HG03378 (cell line): ENCODE measurements around the gene TMEM260.

Source experiments
- ATAC-seq: cut with Tn5 transposase; IDR thresholded peaks from one replicate; pipeline ENCODE4 v1.9.1; 2021; ENCODE audit warnings: mild to moderate bottlenecking, moderate library complexity; ENCODE audit not compliant: unreplicated experiment

TMEM260 gene

DNA sequence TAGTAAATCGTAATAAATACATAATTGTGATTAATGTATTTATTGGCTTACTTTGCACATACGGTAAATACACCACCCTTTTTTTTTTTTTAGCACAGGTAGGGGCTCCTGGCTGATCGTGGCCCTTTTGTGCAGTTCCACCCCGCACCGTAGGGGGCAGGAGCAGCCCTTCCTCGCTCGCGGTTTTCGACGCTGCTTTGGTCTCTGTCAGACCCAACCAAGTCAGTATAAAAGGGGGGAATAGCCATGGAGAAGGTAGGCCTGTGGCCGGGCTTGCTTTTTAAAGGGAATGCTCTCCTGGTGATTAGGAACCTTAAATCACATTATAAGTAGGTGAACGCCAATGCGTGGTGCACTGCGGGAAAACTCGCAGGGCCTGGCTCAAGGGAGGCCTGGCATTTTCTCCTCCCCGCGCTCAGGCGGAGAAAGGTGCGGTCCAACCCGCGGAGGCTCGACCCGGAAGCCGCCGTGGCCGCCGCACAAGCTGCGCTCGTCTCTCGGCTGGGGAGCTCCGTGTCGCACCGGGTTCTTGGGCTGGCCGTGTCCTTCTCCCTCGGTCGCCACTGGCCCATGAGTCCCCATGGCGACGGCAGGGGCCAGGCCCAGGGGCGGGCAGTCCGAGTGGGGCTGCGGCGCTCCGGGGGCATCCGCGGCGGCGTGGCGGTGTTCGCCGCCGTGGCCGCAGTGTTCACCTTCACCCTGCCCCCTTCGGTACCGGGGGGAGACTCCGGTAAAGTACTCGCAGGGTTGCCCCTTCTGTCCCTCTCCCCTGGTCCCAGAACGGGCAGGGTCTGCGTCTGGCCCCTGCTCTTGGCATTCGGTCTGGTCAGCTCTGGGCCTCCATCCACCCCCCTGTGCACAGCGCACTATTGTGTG lies at the start of gene TMEM260:
Gene TMEM260 (plus strand): TSS at position 454 of the 876 bp plus-strand sequence. CDS start 117 bp downstream, at position 571.
- peak; percentile 90 for ATAC-seq

DNA sequence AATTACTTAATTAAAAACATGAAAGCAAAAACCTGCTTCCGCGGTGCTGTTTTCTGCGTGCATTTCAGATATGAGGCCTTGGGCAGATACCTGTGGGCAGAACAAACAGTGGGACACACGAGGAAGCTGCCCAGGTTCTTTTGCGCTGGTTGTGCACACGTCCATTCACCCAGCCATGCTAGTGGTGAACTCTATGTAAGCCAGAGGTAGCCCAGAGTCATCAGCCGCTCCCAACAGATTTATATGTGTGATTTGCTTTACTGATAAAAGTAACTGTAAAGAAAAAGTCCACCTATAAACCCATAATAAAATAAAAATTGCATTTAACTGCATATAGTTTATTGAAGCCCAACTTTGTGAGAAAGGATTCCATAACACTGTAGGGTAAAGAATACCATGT lies 47.1 kb upstream of the TMEM260 start:
- ATAC-seq: no peak

DNA sequence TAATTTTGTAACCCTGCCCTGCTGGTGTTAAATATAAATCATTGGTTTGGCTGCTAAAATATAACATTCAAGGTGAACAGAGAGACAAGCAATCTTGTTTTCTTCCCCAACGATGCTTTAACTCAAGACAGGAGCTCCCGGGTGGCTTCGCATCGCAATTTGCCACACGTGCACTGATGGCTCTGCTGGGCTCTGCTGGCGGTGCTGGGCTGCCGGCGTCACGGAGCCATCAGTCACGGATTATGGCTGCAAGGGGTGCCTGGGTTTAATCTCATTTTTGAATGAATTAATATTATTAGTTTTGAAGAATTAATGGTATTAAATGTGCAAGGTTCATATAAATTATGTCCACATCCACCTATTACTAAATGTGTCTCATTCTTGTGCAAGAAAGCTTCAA lies 44.9 kb upstream of the TMEM260 start:
- no peak for ATAC-seq

DNA sequence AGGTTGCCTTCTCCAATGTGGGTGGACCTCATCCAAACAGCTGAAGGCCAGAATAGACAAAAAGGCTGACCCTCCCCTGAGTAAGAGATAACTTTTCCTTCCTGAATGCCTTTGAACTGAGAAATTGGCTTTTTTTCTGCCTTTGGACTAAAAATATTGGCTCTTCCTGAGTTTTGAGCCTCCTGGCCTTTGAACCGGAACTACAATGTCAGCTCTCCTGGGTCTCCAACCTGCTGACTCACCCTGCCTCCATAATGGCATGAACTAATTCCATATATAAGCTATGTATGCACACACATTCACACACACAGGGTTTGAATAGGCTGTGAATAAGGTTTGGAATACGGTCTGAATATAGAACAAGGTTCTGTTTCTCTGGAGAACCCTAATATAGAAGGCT lies 39.7 kb upstream of the TMEM260 start:
- no peak for ATAC-seq

DNA sequence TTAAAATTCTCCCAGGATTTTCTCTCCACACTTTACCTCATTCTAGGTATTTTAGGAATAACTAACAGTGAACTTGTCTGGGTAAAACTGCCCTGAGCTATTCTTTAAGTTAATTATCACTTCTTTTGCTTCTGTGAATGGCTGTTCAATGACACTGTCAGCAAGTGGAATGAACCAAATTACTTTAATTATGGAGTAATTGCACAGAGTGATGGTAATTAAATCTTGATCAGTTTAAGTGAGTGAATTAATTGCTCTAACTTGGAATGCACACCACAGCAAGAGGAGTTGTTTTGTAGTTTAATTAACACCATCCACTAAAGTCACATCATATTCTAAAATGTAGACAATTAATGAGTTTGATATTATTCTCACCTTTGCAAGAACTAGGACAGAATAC lies 36.2 kb upstream of the TMEM260 start:
- ATAC-seq: no peak

DNA sequence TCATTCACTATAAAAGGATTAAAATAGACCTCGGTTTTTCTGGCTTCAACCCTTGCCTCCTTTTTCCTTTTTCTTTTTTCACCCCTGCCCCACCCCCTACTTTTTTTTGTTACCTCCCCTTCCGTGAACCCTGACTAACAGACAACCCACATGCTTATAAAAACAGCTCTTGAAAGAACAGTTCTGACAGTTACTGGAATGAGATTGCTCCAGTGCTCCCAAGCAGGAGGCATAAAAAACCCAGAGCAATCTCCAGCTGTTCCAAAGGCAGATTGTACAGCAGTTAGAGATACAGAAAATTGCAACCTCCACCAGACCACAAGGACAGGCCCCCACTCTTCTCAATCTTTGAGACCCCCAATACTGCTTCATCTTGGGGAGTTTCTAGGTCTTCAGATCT lies 29.9 kb upstream of the TMEM260 start:
- ATAC-seq: no peak

DNA sequence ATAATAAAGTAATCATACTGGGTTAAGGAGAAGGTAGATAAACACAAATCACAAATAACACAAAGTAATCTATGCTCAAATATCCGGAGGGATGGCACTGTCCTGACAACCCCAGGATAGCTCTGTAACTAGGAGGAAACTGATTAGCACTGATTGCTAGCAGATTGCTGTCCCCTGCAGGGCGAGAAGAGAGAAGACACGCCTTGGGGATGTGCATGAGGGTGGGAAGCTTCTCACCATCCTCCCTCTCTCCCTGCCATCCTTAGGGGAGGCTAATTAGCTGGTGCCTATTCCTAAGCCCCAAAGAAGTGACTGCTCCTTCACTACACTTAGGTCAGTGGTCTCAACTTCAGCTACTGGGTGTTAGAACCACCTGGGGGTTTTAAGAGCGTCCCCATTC lies 27.0 kb upstream of the TMEM260 start:
- ATAC-seq: no peak

DNA sequence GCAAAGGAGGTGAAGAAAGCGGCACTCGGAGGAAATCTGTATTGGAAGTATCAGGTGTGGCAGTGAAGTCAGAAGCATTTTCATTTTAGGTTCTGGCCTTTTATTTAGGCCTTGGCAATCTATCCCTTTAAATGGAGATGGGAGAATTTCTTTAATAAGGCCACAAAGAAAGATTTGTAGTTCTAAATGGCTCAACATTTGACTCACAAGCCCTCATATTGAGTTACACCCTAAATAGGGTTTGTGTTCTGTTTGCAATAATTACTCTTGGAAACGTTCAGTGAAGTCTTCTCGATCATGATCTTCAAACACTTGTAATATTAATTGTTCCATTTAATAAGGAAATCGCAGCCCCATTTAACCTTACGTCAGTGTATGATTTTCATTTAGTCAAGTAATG lies 25.3 kb upstream of the TMEM260 start:
- no peak for ATAC-seq

DNA sequence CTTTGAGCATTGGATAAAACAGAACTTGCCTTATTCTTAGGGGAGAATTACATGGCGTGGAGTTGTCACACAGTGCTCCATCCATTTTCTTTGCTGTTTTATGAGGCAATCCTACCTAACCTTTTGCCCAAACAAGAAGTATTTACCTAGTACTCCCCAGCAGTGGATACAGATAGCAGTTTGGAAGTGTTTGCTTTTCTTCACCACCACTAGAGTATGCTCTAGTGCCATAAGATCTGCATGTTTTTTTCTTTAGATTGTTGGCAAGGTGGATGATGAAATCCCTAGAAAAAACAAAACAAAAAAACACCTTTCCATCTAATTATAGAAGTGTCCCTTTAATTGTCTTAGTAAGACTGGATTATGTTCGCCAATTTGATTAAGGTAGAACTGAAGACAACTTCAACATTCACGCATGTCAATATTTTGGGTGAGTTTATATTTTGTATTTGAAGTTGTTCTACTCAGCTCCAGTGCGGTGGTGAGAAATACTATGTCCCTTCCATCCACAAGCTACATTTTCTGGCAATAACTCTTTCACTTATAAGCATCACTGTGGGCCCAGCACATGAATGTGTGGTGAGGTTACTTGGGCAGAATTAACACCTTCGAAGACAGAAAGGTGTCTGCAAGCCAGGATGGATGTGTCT lies 23.6 kb upstream of the TMEM260 start:
- ATAC-seq: no peak

DNA sequence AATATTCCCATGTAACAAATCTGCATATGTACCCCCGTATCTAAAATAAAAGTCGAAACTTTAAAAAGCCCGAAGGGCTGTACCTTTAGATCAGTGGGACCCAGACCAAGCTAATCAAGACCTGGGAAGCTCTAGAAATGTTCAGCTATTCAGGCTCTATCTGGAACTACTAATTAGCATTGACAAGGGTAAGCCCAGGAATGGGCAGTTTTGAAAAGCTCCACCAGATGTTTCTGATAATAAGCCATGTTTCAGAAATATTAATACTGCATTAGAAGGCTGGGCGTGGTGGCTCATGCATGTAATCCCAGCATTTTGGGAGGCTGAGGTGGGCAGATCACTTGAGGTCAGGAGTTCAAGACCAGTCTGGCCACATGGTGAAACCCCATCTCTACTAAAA lies 20.4 kb upstream of the TMEM260 start:
- no peak for ATAC-seq

DNA sequence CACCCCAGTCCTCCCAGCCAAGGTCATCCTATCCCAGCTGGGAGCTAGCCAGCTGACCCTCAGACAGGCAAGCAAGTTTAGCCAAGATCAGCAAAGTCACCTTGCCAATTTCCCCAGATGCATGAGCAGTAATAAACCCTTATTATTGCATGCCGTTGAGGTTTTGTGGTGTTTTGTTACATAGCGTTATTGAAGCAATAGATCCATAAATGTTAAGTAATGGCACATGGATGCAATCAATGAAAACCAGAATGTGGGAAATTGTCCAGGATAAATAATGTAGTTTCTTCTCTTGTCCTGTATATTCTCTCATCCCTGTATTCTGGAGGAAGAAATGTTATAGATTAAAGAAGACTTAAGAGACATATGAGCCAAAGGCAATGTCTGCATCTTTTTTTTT lies 18.0 kb upstream of the TMEM260 start:
- no peak for ATAC-seq

DNA sequence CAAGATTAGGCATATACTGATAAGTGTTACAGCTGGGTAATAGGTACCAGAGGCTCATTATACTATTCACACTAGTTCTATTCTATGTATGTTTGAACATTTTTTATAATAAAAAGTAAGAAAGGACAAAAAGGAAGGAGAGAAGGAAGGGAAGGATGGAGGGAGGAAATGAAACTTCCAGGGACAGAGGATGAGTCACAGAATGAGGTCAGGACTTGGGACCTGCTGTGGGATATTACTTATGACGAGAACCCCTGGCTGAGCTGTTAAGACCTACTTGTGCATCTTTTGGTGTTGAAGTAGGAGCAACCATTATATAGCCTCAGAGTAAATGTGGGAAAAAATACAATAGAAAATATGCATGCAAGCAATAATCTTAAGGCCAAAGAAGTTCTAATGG lies 16.7 kb upstream of the TMEM260 start:
- no peak for ATAC-seq

DNA sequence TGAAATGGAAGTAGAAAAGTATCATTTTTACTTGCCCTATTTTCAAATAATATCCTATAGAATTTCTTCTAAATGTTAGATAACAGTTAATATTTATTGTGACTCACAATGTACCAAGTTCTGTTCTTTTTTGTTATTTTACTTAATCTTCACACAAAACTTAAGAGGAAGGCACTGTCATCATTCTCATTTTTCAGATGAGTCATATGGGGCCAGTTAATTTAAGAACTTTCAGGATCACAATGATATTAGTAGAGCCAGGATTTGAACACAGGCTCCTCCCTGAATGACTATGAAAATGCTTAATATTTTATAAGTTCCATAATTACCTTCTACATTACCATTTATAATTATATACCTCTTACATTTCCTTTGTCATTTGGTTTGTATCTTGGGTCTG lies 10.4 kb upstream of the TMEM260 start:
- ATAC-seq: no peak

DNA sequence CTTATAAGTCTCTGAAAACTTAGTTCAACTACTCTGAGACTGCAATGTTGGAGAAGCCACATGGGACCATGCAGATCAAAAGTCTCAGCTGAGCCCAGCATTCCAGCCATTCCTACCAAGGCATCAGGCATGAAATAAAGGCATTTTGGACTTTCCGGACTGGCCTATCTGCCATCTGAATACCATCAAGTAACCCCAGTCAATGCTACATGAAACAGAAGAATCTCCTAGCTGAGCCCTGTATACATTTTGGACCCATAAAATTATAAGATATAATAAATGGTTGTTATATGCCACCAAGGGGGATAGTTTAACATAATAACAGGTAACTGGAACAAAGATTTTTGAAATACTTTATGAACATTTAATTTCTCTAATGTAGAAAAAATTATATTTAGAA lies 9.3 kb upstream of the TMEM260 start:
- no peak for ATAC-seq

DNA sequence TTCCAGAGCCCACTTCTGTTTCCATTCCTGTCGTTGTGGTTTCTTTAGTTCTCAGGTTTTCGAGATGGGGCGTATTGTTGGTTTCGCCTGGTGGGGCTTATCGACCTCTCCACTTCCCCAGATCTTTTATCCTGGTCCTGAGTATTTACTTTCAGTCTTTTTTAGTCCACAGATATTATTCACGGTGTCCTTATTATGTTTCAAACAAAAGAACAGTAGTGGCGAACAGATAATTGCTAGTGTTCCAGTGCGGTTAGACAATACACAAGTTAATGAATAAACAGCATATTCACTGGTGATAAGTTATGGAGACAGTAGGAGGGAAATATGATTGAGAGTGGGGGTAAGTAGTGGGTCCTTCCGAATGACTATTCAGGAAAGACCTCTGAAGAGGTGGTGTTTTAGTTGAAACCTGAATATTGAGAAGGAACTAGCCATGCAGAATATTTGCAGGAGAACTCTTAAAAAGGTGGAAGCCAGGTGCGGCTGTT lies 668 bp downstream of the TMEM260 start:
- no peak for ATAC-seq

DNA sequence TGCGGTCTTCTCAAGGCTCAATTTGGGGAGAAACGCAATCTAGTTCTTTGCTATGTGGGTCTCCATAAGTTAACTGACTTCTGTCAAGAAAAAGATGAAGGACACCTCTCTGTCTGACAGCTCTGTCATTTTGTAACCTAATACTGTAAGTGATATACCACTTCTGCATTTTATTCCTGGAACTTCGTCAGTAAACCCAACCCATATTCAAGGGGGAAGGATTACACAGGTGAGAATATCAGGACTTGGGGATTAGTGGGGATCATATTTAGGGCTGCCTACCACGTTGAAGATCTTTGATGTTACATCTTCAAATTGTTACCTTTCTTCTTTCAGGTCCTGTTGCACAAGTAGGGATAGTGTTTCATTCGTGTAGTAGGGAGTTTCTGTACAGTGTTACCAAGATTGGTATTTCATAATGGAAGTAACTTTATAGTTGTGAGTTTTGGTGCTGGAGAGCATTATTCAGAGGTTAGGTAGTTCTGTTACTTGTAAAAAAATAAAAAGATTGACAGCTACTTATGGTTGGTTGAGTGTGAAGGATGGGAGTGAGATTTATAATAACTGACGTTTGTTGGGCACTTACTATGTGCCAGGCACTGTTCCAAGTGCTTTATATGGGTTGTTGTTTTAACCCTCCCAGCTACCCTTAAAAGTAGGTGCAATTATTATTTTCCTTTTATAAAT lies 1.6 kb downstream of the TMEM260 start:
- ATAC-seq: no peak

DNA sequence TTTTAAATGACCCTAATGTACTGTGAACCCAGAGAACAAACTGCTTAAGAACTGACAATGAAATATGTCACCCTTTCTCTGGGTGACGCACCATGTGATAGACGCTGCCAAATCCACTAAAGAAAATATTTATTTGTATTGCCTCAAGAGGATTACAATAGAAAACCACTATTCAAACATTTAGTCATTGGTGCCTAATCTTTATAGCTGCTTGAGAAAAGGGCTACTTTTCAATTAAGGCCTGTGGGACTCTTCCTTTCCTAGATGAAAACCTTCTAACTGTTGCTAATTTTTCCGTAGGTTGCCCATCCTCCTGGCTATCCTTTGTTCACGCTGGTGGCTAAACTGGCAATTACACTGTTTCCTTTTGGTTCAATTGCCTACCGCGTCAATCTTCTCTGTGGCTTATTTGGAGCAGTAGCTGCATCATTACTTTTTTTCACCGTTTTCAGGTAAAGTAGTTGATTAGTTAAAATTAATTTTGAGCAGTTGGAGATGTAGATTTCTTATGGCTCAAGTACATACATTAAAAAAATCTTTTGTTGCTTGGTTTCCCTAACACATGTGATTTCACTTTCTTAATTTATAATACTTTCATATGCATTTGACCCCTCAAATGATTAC lies 6.0 kb downstream of the TMEM260 start:
- no peak for ATAC-seq

DNA sequence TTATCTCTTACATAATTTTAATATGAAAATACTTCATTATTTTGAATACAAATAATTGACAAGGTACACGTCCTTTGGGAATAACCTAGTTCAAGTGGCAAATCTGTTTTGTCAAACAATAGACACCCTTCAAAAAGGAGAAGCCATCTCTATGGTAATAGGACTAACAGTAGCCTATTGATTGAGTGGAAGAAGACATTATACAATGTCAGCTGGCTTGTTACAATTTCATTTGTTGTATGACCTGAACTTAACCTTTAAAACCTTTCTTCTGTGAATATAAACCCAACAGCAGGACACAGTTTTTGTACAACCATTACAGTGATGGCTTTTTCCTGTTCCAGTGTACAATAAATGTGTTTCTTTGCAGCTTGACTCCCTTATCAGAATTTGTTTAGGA lies 8.1 kb downstream of the TMEM260 start:
- ATAC-seq: no peak

DNA sequence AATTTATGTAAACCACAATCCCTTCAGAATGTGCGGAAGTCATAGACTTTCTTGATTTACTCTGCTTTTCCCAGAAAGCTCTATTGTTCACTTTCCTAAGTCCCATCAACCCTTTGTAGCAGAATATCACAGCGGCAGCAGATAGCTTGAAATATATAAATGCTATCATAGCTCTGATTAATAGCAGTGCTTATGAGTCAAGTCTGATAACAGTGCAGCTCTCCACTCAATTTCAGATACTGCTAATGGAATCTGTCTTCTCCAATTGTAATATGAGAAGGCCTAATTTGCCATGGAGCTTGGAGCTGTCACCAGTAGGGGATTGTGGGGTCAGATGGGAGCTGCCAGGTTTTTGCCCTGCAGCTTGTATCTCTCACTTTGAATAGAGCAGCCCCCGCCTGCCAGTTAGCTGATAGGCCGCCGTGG lies 10.9 kb downstream of the TMEM260 start:
- ATAC-seq: no peak

DNA sequence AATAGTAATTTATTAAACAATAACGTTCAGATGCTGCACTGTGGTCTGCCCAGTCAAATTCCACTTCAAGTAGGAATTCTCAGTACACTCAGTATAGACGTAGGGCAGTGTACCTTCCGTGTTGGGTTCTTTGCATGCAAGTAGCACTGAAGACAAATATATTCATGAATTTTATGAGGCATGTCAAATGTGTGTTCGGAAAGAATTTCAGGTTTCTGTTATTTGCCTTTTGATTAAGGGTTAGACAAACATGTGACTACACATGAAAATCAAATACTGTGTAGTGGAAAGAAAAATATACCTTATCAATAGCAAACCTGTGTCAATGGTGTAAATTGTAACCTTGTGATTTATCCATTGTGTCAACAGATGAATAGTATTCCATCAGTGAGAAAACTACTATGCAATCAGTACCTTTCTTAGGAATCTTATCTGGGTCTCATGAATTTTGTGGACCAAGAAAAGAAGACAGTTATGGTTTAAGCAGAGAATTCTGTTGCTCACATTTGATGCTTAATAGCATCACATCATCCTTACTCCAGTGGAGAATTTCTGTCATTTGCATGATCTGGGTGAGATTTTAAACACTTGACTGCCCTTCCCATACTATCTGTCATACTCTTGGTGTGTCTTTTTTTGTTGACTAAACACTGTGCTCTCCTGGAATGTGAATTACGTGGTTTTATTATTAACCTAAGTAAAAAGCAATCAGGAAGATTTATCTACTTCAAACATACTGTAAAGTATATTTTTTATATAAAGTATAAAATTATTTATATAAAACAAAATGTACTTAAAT lies 13.3 kb downstream of the TMEM260 start:
- ATAC-seq: no peak
